IMR-90 (cell line): ENCODE measurements around the gene COPS2.

Source experiments
- CTCF ChIP-seq: conservative IDR thresholded peaks from 2 replicates; pipeline ENCODE4 v1.5.1; 2012; ENCODE audit warnings: mild to moderate bottlenecking, low read depth, low read length, improper control_type of control experiment
- RFX5 ChIP-seq: IDR thresholded peaks from 2 replicates; pipeline ENCODE4 v1.8.0; 2012; ENCODE audit warnings: low read depth, mild to moderate bottlenecking, low read length, moderate library complexity

GRCh38 chr15:49122541-49123062 lies 32.8 kb downstream of the COPS2 start:
- no peak for TF ChIP-seq CTCF
- TF ChIP-seq RFX5 = no peak
